Stomach (tissue), 9 donors: Measurements from ENCODE around the gene RELN. TPM values are rescaled to one million over a fixed set of nuclear protein-coding genes. Genes with fewer than 3 reads are reported as not detected.
A peak's percentile ranks its signal among the peaks of the same experiment; 100 is the strongest.

Experiments
- DNase-seq, 2 donors: peaks; one replicate each; pipeline versions ENCODE4 v3.0.0 to v3.0.0-alpha.2; 2013 to 2019
- H3K27ac ChIP-seq, 5 donors: fragments of 200-600 bp in 4 of 5; sonication (generic) in 4 of 5; one replicate each; pipeline ENCODE4 v1.5.1; 2013 to 2019; ENCODE audit warnings: mild to moderate bottlenecking in 1 of 5, moderate library complexity in 1 of 5
- H3K27me3 ChIP-seq, 3 donors: fragments of 200-600 bp; sonication (generic); one replicate each; pipeline ENCODE4 v1.5.1; 2017 to 2019; ENCODE audit warnings: mixed run types in 1 of 3
- H3K36me3 ChIP-seq, 4 donors: fragments of 200-600 bp; sonication (generic); 1 replicate in 3 of 4; 2 replicates in 1 of 4; pipeline ENCODE4 v1.5.1; 2016 to 2019
- H3K4me1 ChIP-seq, 4 donors: fragments of 200-600 bp; sonication (generic); one replicate each; pipeline ENCODE4 v1.5.1; 2016 to 2019
- H3K4me3 ChIP-seq, 4 donors: fragments of 200-600 bp; sonication (generic) in 3 of 4; one replicate each; pipeline ENCODE4 v1.5.1; 2016 to 2019; ENCODE audit warnings: mild to moderate bottlenecking in 1 of 4
- H3K9me3 ChIP-seq, 4 donors: fragments of 200-600 bp; sonication (generic); one replicate each; pipeline ENCODE4 v1.5.1; 2016 to 2019
- CTCF ChIP-seq, 7 experiments: fragments of 450-650 bp in 4 of 7; fragments of 200-600 bp in 3 of 7; sonication (generic) in 3 of 7; IDR thresholded peaks; one replicate each; pipeline ENCODE4 v1.5.1; 2016 to 2019; ENCODE audit warnings: antibody characterized with exemption in 7 of 7, control low read depth in 2 of 7, mild to moderate bottlenecking in 1 of 7
- EP300 ChIP-seq: sonication (generic); formaldehyde crosslinking; IDR thresholded peaks from one replicate; pipeline ENCODE4 v1.6.1; 2017; ENCODE audit warnings: antibody characterized with exemption
- POLR2A ChIP-seq, 4 donors: fragments of 450-650 bp; IDR thresholded peaks; one replicate each; pipeline ENCODE4 v1.6.1; 2016; ENCODE audit warnings: antibody characterized with exemption in 4 of 4, control low read depth in 2 of 4, mild to moderate bottlenecking in 1 of 4, moderate library complexity in 1 of 4
- POLR2AphosphoS5 ChIP-seq, 3 donors: sonication (generic); formaldehyde crosslinking; IDR thresholded peaks; one replicate each; pipeline ENCODE4 v1.6.1; 2016; ENCODE audit warnings: antibody characterized with exemption in 3 of 3
- whole genome bisulfite sequencing, 5 donors: extraction: QIAGEN DNeasy Blood & Tissue Kit in 3 of 5; methylation state at CpG; one replicate each; pipeline versions ENCODE4 v1.1.5 to v1.1.7; 2013 to 2018; 5-methylcytosine and 5-hydroxymethylcytosine counted together
- intact Hi-C: fragments of 100-400 bp; cut with DNase I; formaldehyde crosslinking; loops from one replicate; pipeline ENCODE4 v1.15.1; 2023; ENCODE audit warnings: low total_unique reads
- polyA plus RNA-seq, 3 donors: library from polyadenylated mRNA; stranded (reverse); fragments of 200-250 nt; gene quantifications; one replicate each; pipeline ENCODE4 v1.2.3, GENCODE V29; 2013
- total RNA-seq, 5 donors: library from RNA; depleted of rRNA; stranded (reverse); fragments of >200 nt; gene quantifications; one replicate each; pipeline versions ENCODE4 v1.1.0 to v1.2.3, GENCODE V29; 2014 to 2016
- donor health status: healthy with polysubstance abuse.
- donor health status: Bipolar disorder and iron deficiency.
- donor health status: healthy.

Gene RELN
- total and polyA plus RNA-seq, 8 donors: 0.19 to 14.3 (median 2.2) TPM

GRCh38 chr7:103626776-103627175, 362.7 kb downstream of the RELN start:
- Histone ChIP-seq H3K36me3 (no peaks in the 10 kb centered on the region), H3K4me3 (no peak overlapping the region), H3K4me1 (no peaks in the 10 kb centered on the region), H3K27me3 (no peaks in the 10 kb centered on the region), H3K27ac (no peak overlapping the region), H3K9me3 (no peaks in the 10 kb centered on the region)
- DNase-seq: no peak
- intact Hi-C loops: no loop called here
- 68 to 87% (median 79%) methylated on average over 1 of the region's 1 CpG for WGBS, 5 donors
- TF ChIP-seq EP300: no peak
- TF ChIP-seq POLR2A (IDR thresholded peaks at IDR 0.05): no peak
- TF ChIP-seq POLR2AphosphoS5 (IDR thresholded peaks at IDR 0.05): no peak
- TF ChIP-seq CTCF (IDR thresholded peaks at IDR 0.05): no peak

GRCh38 chr7:103622274-103622673, 367.2 kb downstream of the RELN start:
- Histone ChIP-seq H3K27me3 (no peaks in the 10 kb centered on the region), H3K27ac (no peak overlapping the region), H3K36me3 (no peaks in the 10 kb centered on the region), H3K9me3 (no peaks in the 10 kb centered on the region), H3K4me3 (no peak overlapping the region), H3K4me1 (no peaks in the 10 kb centered on the region)
- no peak for TF ChIP-seq EP300
- TF ChIP-seq POLR2A (IDR thresholded peaks at IDR 0.05): no peak
- no peak for TF ChIP-seq CTCF (IDR thresholded peaks at IDR 0.05)
- no peak for TF ChIP-seq POLR2AphosphoS5 (IDR thresholded peaks at IDR 0.05)
- DNase-seq: no peak
- intact Hi-C loops: no loop called here

- Histone ChIP-seq H3K27me3 (no peaks in the 10 kb centered on the region), H3K4me1 (peaks cover 0 to 11% (median 2%) of the 10 kb centered on the region in 4 donors), H3K4me3 (no peak overlapping the region), H3K9me3 (no peaks in the 10 kb centered on the region), H3K36me3 (no peaks in the 10 kb centered on the region), H3K27ac (no peak overlapping the region)
- peak in 1 of 2 donors; percentile 5 for DNase-seq
- intact Hi-C loops: no loop called here
- no peak for TF ChIP-seq CTCF (IDR thresholded peaks at IDR 0.05)
- no peak for TF ChIP-seq POLR2AphosphoS5 (IDR thresholded peaks at IDR 0.05)
- no peak for TF ChIP-seq POLR2A (IDR thresholded peaks at IDR 0.05)
- no peak for TF ChIP-seq EP300
- WGBS, 5 donors: 15 to 32% (median 18%) methylated on average over 3 of the region's 3 CpGs
Measured at GRCh38 chr7:103613655-103614642, 375.5 kb downstream of the RELN start.

- no peak overlapping the region for H3K4me3 ChIP-seq
- DNase-seq: no peak
- intact Hi-C loops: no loop called here
- 70 to 78% (median 75%) methylated on average over 3 of the region's 3 CpGs for WGBS, 5 donors
- no peaks in the 10 kb centered on the region for H3K36me3 ChIP-seq
- H3K9me3 ChIP-seq: no peaks in the 10 kb centered on the region
- H3K4me1 ChIP-seq: peaks cover 0 to 17% (median 2%) of the 10 kb centered on the region in 4 donors
- TF ChIP-seq POLR2AphosphoS5 (IDR thresholded peaks at IDR 0.05) (no peak), EP300 (no peak), POLR2A (IDR thresholded peaks at IDR 0.05) (no peak), CTCF (IDR thresholded peaks at IDR 0.05) (no peak)
- H3K27ac ChIP-seq: no peak overlapping the region
- no peaks in the 10 kb centered on the region for H3K27me3 ChIP-seq
Measured at GRCh38 chr7:103609778-103610177, 379.7 kb downstream of the RELN start.
